ENCODE measurements around the gene ANXA9. TPM values are rescaled to one million over a fixed set of nuclear protein-coding genes. Genes with fewer than 3 reads are reported as not detected.

The ANXA9 gene
- total RNA-seq, 1 experiment from 2014 or later = 2.7 TPM

DNA sequence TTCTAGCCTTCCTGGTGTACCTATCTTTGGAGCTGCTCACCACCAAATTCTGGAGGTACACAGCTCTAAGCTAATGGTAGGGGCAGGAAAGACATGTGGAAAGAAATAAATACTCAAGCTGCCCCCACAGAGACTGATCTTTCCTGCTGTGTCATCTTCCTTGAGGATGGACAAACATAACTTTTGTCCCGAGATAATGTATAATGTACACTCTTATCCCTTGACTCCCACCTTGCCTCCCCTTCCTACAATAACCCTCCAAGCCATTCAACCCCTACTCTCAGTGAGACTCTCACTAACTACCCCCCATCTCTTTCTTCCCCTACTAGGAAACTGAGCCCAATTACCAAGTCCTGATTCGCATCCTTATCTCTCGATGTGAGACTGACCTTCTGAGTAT, 12.2 kb downstream of the ANXA9 start:
- ATAC-seq = no peak
- CTCF ChIA-PET = interaction anchor here (1.0 to 2.4 kb wide), 4 partner anchors 12 to 739 kb away, joined by 3 to 24 read pairs (median 18); partner anchors contain the start of genes ANXA9 and MINDY1
- Histone ChIP-seq H3K9ac (ENCODE audit: low read length) (no peak overlapping the region), H3K27me3 (ENCODE audit: insufficient read depth, low read length) (no peaks in the 10 kb centered on the region), H3K4me3 (replicated peaks in 1 of 2; ENCODE audit: low read depth in 1 of 2, low read length in 2 of 2) (no peak overlapping the region), H3K4me1 (ENCODE audit: control insufficient read depth in 1 of 2, insufficient read depth in 2 of 2, low read length in 2 of 2) (peaks cover 6 to 26% of the 10 kb centered on the region in 2 experiments; a peak in 3 of 4 replicates), H2AFZ (ENCODE audit: low read depth, low read length, poor library complexity, severe bottlenecking) (no peak overlapping the region), H3K4me2 (ENCODE audit: low read length) (no peak overlapping the region), H3K79me2 (ENCODE audit: insufficient read depth, low read length) (no peaks in the 10 kb centered on the region), H3K36me3 (ENCODE audit: control insufficient read depth in 1 of 2, insufficient read depth in 2 of 2, low read length in 2 of 2) (no peaks in the 10 kb centered on the region), H3K9me2 (ENCODE audit: insufficient read depth) (no peaks in the 10 kb centered on the region), H4K20me1 (ENCODE audit: insufficient read depth) (no peaks in the 10 kb centered on the region), H3K9me3 (ENCODE audit: control insufficient read depth in 1 of 2, insufficient read depth in 1 of 2, low read depth in 1 of 2, low read length in 2 of 2) (no peaks in the 10 kb centered on the region), H3K27ac (ENCODE audit: low read depth, low read length) (no peak overlapping the region)
- no TSS peak for BruUV-seq (replicated peaks)
- RAD21 ChIA-PET (ENCODE audit: low non-redundant PET in 1 of 2, low total read pairs in 2 of 2, uncharacterized antibody in 2 of 2, unreplicated experiment in 2 of 2) = no interaction called here
- POLR2A ChIA-PET = no interaction called here
- TF ChIP-seq ZNF274 (IDR thresholded peaks at IDR 0.05; ENCODE audit: low read depth, low read length) (no peak), ELF1 (IDR thresholded peaks at IDR 0.05; ENCODE audit: borderline replicate concordance, low read depth) (no peak), EZH2phosphoT487 (IDR thresholded peaks at IDR 0.05; ENCODE audit: borderline replicate concordance) (no peak), POLR2A (IDR thresholded peaks at IDR 0.05; ENCODE audit: borderline replicate concordance, extremely low read depth, insufficient read depth, insufficient read length) (no peak), TCF7L2 (IDR thresholded peaks at IDR 0.05; ENCODE audit: borderline replicate concordance, extremely low read depth, insufficient read depth, insufficient read length) (no peak), CEBPB (IDR thresholded peaks at IDR 0.05; ENCODE audit: low read depth) (no peak), SIN3A (IDR thresholded peaks at IDR 0.05; ENCODE audit: low read depth) (no peak), CTCF (IDR thresholded peaks at IDR 0.05 in 2 of 3, conservative IDR thresholded peaks at IDR 0.05 in 1 of 3; ENCODE audit: borderline replicate concordance in 1 of 3, insufficient read depth in 1 of 3, low read depth in 2 of 3, low read length in 2 of 3) (no peak), ZBTB33 (IDR thresholded peaks at IDR 0.05; ENCODE audit: extremely low read depth, insufficient replicate concordance, low read length) (no peak), ATF3 (IDR thresholded peaks at IDR 0.05) (no peak), RAD21 (IDR thresholded peaks at IDR 0.05; ENCODE audit: low read depth) (no peak), REST (IDR thresholded peaks at IDR 0.05; ENCODE audit: low read depth) (no peak), YY1 (IDR thresholded peaks at IDR 0.05; ENCODE audit: extremely low read depth, insufficient replicate concordance, low read depth, low read length) (no peak), SP1 (IDR thresholded peaks at IDR 0.05; ENCODE audit: low read depth) (no peak)
- TF ChIP-seq, protein P1, sequence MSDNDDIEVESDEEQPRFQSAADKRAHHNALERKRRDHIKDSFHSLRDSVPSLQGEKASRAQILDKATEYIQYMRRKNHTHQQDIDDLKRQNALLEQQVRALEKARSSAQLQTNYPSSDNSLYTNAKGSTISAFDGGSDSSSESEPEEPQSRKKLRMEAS (IDR thresholded peaks at IDR 0.05) = no peak
- intact Hi-C loops (cut with micrococcal nuclease) = no loop called here
- no peak for DNase-seq (ENCODE audit: low read depth, low spot score)
